SK-N-SH (cell line): ENCODE results near the gene FALEC. TPM values are rescaled to one million over a fixed set of nuclear protein-coding genes. Genes with fewer than 3 reads are reported as not detected.

ENCODE experiments used
- CTCF ChIA-PET: fragments of 300-600, 350-600 bp; formaldehyde crosslinking; extraction: SDS; loops from one replicate; lab custom pipeline; 2021; lab: Yijun Ruan, JAX
- POLR2A ChIA-PET: fragments of 350-600 bp; sonication (Branson Sonifier 250); formaldehyde crosslinking; extraction: SDS; loops from one replicate; lab custom pipeline; 2020; ENCODE audit warnings: antibody characterized with exemption, inconsistent platforms; lab: Yijun Ruan, JAX
- DNase-seq: peaks from one replicate; pipeline ENCODE4 v3.0.0; 2012
- H2AFZ ChIP-seq: fragments of 200-600 bp; sonication (generic); 2 replicates; pipeline ENCODE4 v1.8.1; 2016; ENCODE audit warnings: antibody characterized with exemption, mild to moderate bottlenecking, low read depth
- H3F3A ChIP-seq: fragments of 200-600 bp; sonication (generic); replicated peaks from 2 replicates; pipeline ENCODE3; 2016; ENCODE audit warnings: antibody characterized with exemption, mild to moderate bottlenecking; ENCODE audit not compliant: insufficient read depth
- H3K27ac ChIP-seq, 2 experiments: fragments of 200-500 bp in 1 of 2; fragments of 200-600 bp in 1 of 2; sonication (Bioruptor generic) in 1 of 2; sonication (generic), shearing (Covaris generic) in 1 of 2; 2 replicates each; pipeline versions ENCODE4 v1.5.1 to v1.6.1; 2014 to 2016; ENCODE audit warnings: low read depth in 2 of 2, inconsistent platforms in 1 of 2, low read length in 1 of 2, mild to moderate bottlenecking in 1 of 2, mixed read lengths in 1 of 2
- H3K27me3 ChIP-seq: fragments of 200-600 bp; sonication (generic), shearing (Covaris generic); 2 replicates; pipeline ENCODE4 v1.6.1; 2016; ENCODE audit warnings: mixed run types; ENCODE audit not compliant: insufficient read depth
- H3K36me3 ChIP-seq, 2 experiments: fragments of 200-500 bp in 1 of 2; fragments of 200-600 bp in 1 of 2; sonication (Bioruptor generic) in 1 of 2; sonication (generic) in 1 of 2; replicated peaks in 1 of 2; 2 replicates each; pipeline versions ENCODE3 to v1.5.1; 2014 to 2016; ENCODE audit warnings: low read length in 1 of 2, mild to moderate bottlenecking in 1 of 2; ENCODE audit not compliant: insufficient read depth in 2 of 2, control insufficient read depth in 1 of 2
- H3K4me1 ChIP-seq, 2 experiments: fragments of 200-500 bp in 1 of 2; fragments of 200-600 bp in 1 of 2; sonication (Bioruptor generic) in 1 of 2; sonication (generic), shearing (Covaris generic) in 1 of 2; 2 replicates each; pipeline versions ENCODE4 v1.5.1 to v1.6.1; 2014 to 2016; ENCODE audit warnings: low read depth in 1 of 2, low read length in 1 of 2, mixed run types in 1 of 2; ENCODE audit not compliant: insufficient read depth in 2 of 2, control insufficient read depth in 1 of 2
- H3K4me2 ChIP-seq: fragments of 200-600 bp; sonication (generic), shearing (Covaris generic); 2 replicates; pipeline ENCODE4 v1.6.1; 2017; ENCODE audit warnings: mixed run types
- H3K4me3 ChIP-seq, 2 experiments: fragments of 200-500 bp in 1 of 2; fragments of 200-600 bp in 1 of 2; sonication (Bioruptor generic) in 1 of 2; sonication (generic), shearing (Covaris generic) in 1 of 2; 2 replicates each; pipeline versions ENCODE4 v1.5.1 to v1.8.1; 2014 to 2016; ENCODE audit warnings: low read depth in 2 of 2, inconsistent platforms in 1 of 2, low read length in 1 of 2, mild to moderate bottlenecking in 1 of 2, mixed read lengths in 1 of 2, moderate library complexity in 1 of 2
- H3K79me2 ChIP-seq: fragments of 200-600 bp; sonication (generic); 2 replicates; pipeline ENCODE4 v1.8.1; 2017; ENCODE audit warnings: mild to moderate bottlenecking; ENCODE audit not compliant: insufficient read depth
- H3K9ac ChIP-seq: fragments of 200-600 bp; sonication (generic); 2 replicates; pipeline ENCODE4 v1.6.1; 2017; ENCODE audit warnings: mixed run types
- H3K9me2 ChIP-seq: fragments of 200-600 bp; sonication (generic); 2 replicates; pipeline ENCODE4 v1.6.1; 2017; ENCODE audit warnings: mixed run types
- H3K9me3 ChIP-seq: fragments of 200-600 bp; sonication (generic); 2 replicates; pipeline ENCODE4 v1.6.1; 2017; ENCODE audit warnings: mixed run types, mild to moderate bottlenecking, moderate library complexity
- H4K20me1 ChIP-seq: fragments of 200-600 bp; sonication (generic); 2 replicates; pipeline ENCODE4 v1.6.1; 2017; ENCODE audit warnings: mild to moderate bottlenecking, mixed run types; ENCODE audit not compliant: insufficient read depth
- CHD2 ChIP-seq: fragments of 150-350 bp; IDR thresholded peaks from 2 replicates; pipeline ENCODE4 v1.6.1; 2018; ENCODE audit warnings: low read length; ENCODE audit not compliant: partially characterized antibody
- CTCF ChIP-seq: fragments of 200-600 bp; sonication (generic); IDR thresholded peaks from 2 replicates; pipeline ENCODE4 v1.6.1; 2017; ENCODE audit warnings: antibody characterized with exemption, mild to moderate bottlenecking, moderate library complexity
- ELF1 ChIP-seq: IDR thresholded peaks from 2 replicates; pipeline ENCODE4 v1.4.0; 2012
- EP300 ChIP-seq, 2 experiments: IDR thresholded peaks; 2 replicates each; pipeline versions ENCODE4 v1.4.0 to v1.6.1; 2012; ENCODE audit warnings: borderline replicate concordance in 1 of 2, low read depth in 1 of 2, low read length in 1 of 2
- EZH2phosphoT487 ChIP-seq: fragments of 200-600 bp; sonication (generic); IDR thresholded peaks from 2 replicates; pipeline ENCODE4 v1.6.1; 2017; ENCODE audit warnings: low read depth, mixed run types, mild to moderate bottlenecking, antibody characterized with exemption, moderate library complexity, borderline replicate concordance
- GATA2 ChIP-seq: sonication (generic); formaldehyde crosslinking; IDR thresholded peaks from 2 replicates; pipeline ENCODE4 v1.5.0; 2020; ENCODE audit warnings: mild to moderate bottlenecking, missing genetic modification reagents
- MAX ChIP-seq: IDR thresholded peaks from 2 replicates; pipeline ENCODE4 v1.4.0; 2012; ENCODE audit warnings: low read depth
- MXI1 ChIP-seq: IDR thresholded peaks from 2 replicates; pipeline ENCODE4 v1.6.1; 2012; ENCODE audit warnings: mild to moderate bottlenecking, low read depth, low read length, improper control_type of control experiment
- NFIC ChIP-seq: IDR thresholded peaks from 2 replicates; pipeline ENCODE4 v1.4.0; 2012; ENCODE audit warnings: borderline replicate concordance
- NRF1 ChIP-seq: IDR thresholded peaks from 2 replicates; pipeline ENCODE4 v1.6.1; 2012; ENCODE audit warnings: low read depth, mild to moderate bottlenecking, low read length
- POLR2AphosphoS5 ChIP-seq: IDR thresholded peaks from 2 replicates; pipeline ENCODE4 v1.6.1; 2012; ENCODE audit warnings: low read depth, low read length
- RAD21 ChIP-seq: IDR thresholded peaks from 2 replicates; pipeline ENCODE4 v1.6.1; 2012; ENCODE audit warnings: mild to moderate bottlenecking, low read length
- RCOR1 ChIP-seq: fragments of 150-350 bp; IDR thresholded peaks from 2 replicates; pipeline ENCODE4 v1.6.1; 2017; ENCODE audit warnings: antibody characterized with exemption, low read length
- RFX5 ChIP-seq: IDR thresholded peaks from 2 replicates; pipeline ENCODE4 v1.6.1; 2012; ENCODE audit warnings: mild to moderate bottlenecking, improper control_type of control experiment, low read length
- SIN3A ChIP-seq: IDR thresholded peaks from 2 replicates; pipeline ENCODE4 v1.6.1; 2012; ENCODE audit warnings: low read depth, mild to moderate bottlenecking, low read length, moderate library complexity, borderline replicate concordance
- USF1 ChIP-seq: IDR thresholded peaks from 2 replicates; pipeline ENCODE4 v1.4.0; 2012; ENCODE audit warnings: low read depth, borderline replicate concordance
- USF2 ChIP-seq: fragments of 150-350 bp; IDR thresholded peaks from 2 replicates; pipeline ENCODE4 v1.6.1; 2017; ENCODE audit warnings: antibody characterized with exemption, low read length, low read depth, borderline replicate concordance
- ZBTB33 ChIP-seq: IDR thresholded peaks from 2 replicates; pipeline ENCODE4 v1.4.0; 2012; ENCODE audit warnings: low read depth, borderline replicate concordance
- WGBS: methylation state at CpG from one replicate; pipeline ENCODE4 v1.1.6; 2017; ENCODE audit warnings: low lambda C conversion rate; 5-methylcytosine and 5-hydroxymethylcytosine counted together
- polyA plus RNA-seq, 3 experiments: library from polyadenylated mRNA; depleted of rRNA; stranded (reverse); fragments of >200 nt; gene quantifications; 2 replicates each; pipeline ENCODE4 v1.2.3, GENCODE V29; 2012

FALEC gene
- polyA plus RNA-seq, 1 of the 3 experiments (the other 2 are of a cell fraction) = 0.72 TPM

- Histone ChIP-seq H2AFZ (peak overlapping the region; percentile 93; the same call in 1 of the 2 replicates), H3K4me1 (peaks cover 2 to 4% of the 10 kb centered on the region in 2 experiments; a peak in 1 of 4 replicates), H3F3A (peaks cover 7% of the 10 kb centered on the region), H3K36me3 (no peaks in the 10 kb centered on the region), H4K20me1 (no peaks in the 10 kb centered on the region), H3K27me3 (no peaks in the 10 kb centered on the region), H3K9me2 (no peaks in the 10 kb centered on the region), H3K79me2 (no peaks in the 10 kb centered on the region), H3K9ac (no peak overlapping the region; the same call in 1 of the 2 replicates), H3K4me3 (peak overlapping the region; percentile 59 to 70), H3K9me3 (no peaks in the 10 kb centered on the region), H3K27ac (no peak overlapping the region), H3K4me2 (peak overlapping the region; percentile 75)
- CTCF ChIA-PET = interaction anchor here (0.6 to 4.6 kb wide), 7 partner anchors 15 to 260 kb away, joined by 3 to 34 read pairs (median 4); partner anchors contain the start of gene MCL1
- TF ChIP-seq EZH2phosphoT487 (no peak), NRF1 (no peak), EP300 (IDR thresholded peaks at IDR 0.05; ENCODE audit: borderline replicate concordance in 1 of 2, low read depth in 1 of 2, low read length in 1 of 2) (no peak), RCOR1 (no peak), NFIC (no peak), MXI1 (no peak), MAX (no peak), CHD2 (no peak), RAD21 (no peak), CTCF (no peak), ELF1 (no peak), GATA2 (CRISPR knock-in tag) (no peak), ZBTB33 (no peak), RFX5 (no peak), SIN3A (no peak), USF2 (no peak), USF1 (no peak), POLR2AphosphoS5 (no peak)
- 76% methylated on average over 4 of the region's 4 CpGs for WGBS
- DNase-seq = no peak
- POLR2A ChIA-PET = interaction anchor here (0.6 to 1.5 kb wide), 3 partner anchors 8 to 112 kb away, joined by 3 to 4 read pairs (median 3); partner anchors contain the start of genes ENSA and MCL1
Observed at GRCh38 chr1:150516616-150517015, 1.1 kb downstream of the FALEC start.
